A549 (cell line): Measurements from ENCODE around the gene KRTAP16-1.

Experiments used
- BHLHE40 ChIP-seq: IDR thresholded peaks from 2 replicates; pipeline ENCODE4 v1.6.1; 2012; ENCODE audit warnings: low read depth, low read length, inconsistent platforms
- JUNB ChIP-seq: fragments of >200 bp; sonication (Bioruptor Twin); formaldehyde crosslinking; IDR thresholded peaks from 2 replicates; pipeline ENCODE4 v1.6.1; 2016
- MAX ChIP-seq: IDR thresholded peaks from 2 replicates; pipeline ENCODE4 v1.6.1; 2012
- MYC ChIP-seq: IDR thresholded peaks from 2 replicates; pipeline ENCODE4 v1.6.1; 2012; ENCODE audit warnings: mild to moderate bottlenecking, inconsistent platforms, low read length, improper control_type of control experiment, borderline replicate concordance
- POLR2A ChIP-seq: IDR thresholded peaks from 2 replicates; pipeline ENCODE4 v1.6.1; 2012; ENCODE audit warnings: mild to moderate bottlenecking, low read length
- POLR2AphosphoS2 ChIP-seq: conservative IDR thresholded peaks from 2 replicates; pipeline ENCODE4 v1.6.1; 2012; ENCODE audit warnings: low read length, improper control_type of control experiment, inconsistent platforms
- RAD21 ChIP-seq, 2 experiments: fragments of >200 bp in 1 of 2; sonication (Bioruptor Twin) in 1 of 2; formaldehyde crosslinking in 1 of 2; IDR thresholded peaks in 1 of 2; conservative IDR thresholded peaks in 1 of 2; 2 replicates in 1 of 2; 3 replicates in 1 of 2; pipeline ENCODE4 v1.6.1; 2012 to 2018; ENCODE audit warnings: inconsistent platforms in 1 of 2
- SREBF2 ChIP-seq: fragments of 450-650 bp; IDR thresholded peaks from 2 replicates; pipeline ENCODE4 v1.6.1; 2014; ENCODE audit warnings: mild to moderate bottlenecking, moderate library complexity
- TF ChIP-seq, protein P1 (sequence below): fragments of >200 bp; sonication (Bioruptor Twin); formaldehyde crosslinking; IDR thresholded peaks from 3 replicates; pipeline ENCODE4 v1.5.1; 2016

DNA sequence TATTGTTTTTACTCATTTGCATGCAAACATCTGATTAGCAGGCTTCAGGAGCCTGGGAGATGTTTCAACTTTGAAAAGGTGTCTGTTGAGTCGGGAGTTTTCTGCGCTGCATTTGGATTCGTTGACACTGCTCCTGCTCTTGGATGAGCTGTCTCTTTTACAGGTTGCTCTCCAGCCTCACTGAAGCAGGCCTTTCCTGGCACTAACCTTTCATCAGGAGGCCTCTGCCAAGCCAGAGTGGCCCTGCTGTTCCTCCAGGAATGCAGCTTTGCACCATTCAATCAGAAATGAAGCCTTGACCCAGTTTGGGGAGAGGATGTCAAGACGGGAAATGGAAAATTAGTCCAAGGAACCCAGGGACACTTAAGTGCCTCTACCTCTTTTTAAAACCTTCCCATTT, 6.1 kb downstream of the KRTAP16-1 start:
- TF ChIP-seq, protein P1, sequence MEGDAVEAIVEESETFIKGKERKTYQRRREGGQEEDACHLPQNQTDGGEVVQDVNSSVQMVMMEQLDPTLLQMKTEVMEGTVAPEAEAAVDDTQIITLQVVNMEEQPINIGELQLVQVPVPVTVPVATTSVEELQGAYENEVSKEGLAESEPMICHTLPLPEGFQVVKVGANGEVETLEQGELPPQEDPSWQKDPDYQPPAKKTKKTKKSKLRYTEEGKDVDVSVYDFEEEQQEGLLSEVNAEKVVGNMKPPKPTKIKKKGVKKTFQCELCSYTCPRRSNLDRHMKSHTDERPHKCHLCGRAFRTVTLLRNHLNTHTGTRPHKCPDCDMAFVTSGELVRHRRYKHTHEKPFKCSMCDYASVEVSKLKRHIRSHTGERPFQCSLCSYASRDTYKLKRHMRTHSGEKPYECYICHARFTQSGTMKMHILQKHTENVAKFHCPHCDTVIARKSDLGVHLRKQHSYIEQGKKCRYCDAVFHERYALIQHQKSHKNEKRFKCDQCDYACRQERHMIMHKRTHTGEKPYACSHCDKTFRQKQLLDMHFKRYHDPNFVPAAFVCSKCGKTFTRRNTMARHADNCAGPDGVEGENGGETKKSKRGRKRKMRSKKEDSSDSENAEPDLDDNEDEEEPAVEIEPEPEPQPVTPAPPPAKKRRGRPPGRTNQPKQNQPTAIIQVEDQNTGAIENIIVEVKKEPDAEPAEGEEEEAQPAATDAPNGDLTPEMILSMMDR = no peak
- TF ChIP-seq MYC (no peak), SREBF2 (no peak), JUNB (no peak), POLR2AphosphoS2 (no peak), BHLHE40 (no peak), POLR2A (no peak), MAX (no peak), RAD21 (conservative IDR thresholded peaks at IDR 0.05 in 1 of 2, IDR thresholded peaks at IDR 0.05 in 1 of 2) (no peak)
